BLaER1 (cell line): ENCODE measurements around the gene PRR3.
"Not testable (repeated sequence)": the region's sequence is repeated elsewhere in the genome, so short reads cannot be mapped to it uniquely, and the experiment has no call there.

Source experiments
- H3K27ac ChIP-seq: shearing (Covaris generic); formaldehyde crosslinking; 2 replicates; pipeline ENCODE4 v1.8.1; 2022
- H3K27me3 ChIP-seq: shearing (Covaris generic); formaldehyde crosslinking; 2 replicates; pipeline ENCODE4 v1.8.1; 2022
- H3K36me3 ChIP-seq: shearing (Covaris generic); formaldehyde crosslinking; 2 replicates; pipeline ENCODE4 v1.8.1; 2022
- H3K4me1 ChIP-seq: shearing (Covaris generic); formaldehyde crosslinking; 2 replicates; pipeline ENCODE4 v1.8.1; 2022
- H3K4me2 ChIP-seq: shearing (Covaris generic); formaldehyde crosslinking; 2 replicates; pipeline ENCODE4 v1.8.1; 2022
- H3K4me3 ChIP-seq: shearing (Covaris generic); formaldehyde crosslinking; 2 replicates; pipeline ENCODE4 v1.8.1; 2022
- H3K9ac ChIP-seq: shearing (Covaris generic); formaldehyde crosslinking; 2 replicates; pipeline ENCODE4 v1.8.1; 2022
- H3K9me3 ChIP-seq: shearing (Covaris generic); formaldehyde crosslinking; 2 replicates; pipeline ENCODE4 v1.8.1; 2022
- H4K20me1 ChIP-seq: shearing (Covaris generic); formaldehyde crosslinking; 2 replicates; pipeline ENCODE4 v1.8.1; 2022
- Cebpa-rat ChIP-seq: shearing (Covaris generic); IDR thresholded peaks from 2 replicates; pipeline ENCODE4 v1.8.1; 2022

Gene PRR3

GRCh38 chr6:30591008-30591407, 33.9 kb downstream of the PRR3 start:
- H4K20me1 ChIP-seq: peaks cover 60% of the 10 kb centered on the region
- H3K4me1 ChIP-seq: no peaks in the 10 kb centered on the region
- H3K36me3 ChIP-seq: peaks cover 96% of the 10 kb centered on the region
- TF ChIP-seq Cebpa-rat: no peak
- no peaks in the 10 kb centered on the region for H3K27me3 ChIP-seq
- H3K4me3 ChIP-seq: no peak overlapping the region
- H3K4me2 ChIP-seq: no peak overlapping the region
- H3K9ac ChIP-seq: no peak overlapping the region
- H3K27ac ChIP-seq: no peak overlapping the region
- no peaks in the 10 kb centered on the region for H3K9me3 ChIP-seq

- Histone ChIP-seq H3K9me3 (no peaks in the 10 kb centered on the region), H3K36me3 (peaks cover 95% of the 10 kb centered on the region), H3K4me3 (no peak overlapping the region), H3K4me1 (peaks cover under 1% of the 10 kb centered on the region; the same call in 1 of the 2 replicates), H4K20me1 (peaks cover 60% of the 10 kb centered on the region), H3K9ac (no peak overlapping the region), H3K27me3 (no peaks in the 10 kb centered on the region), H3K4me2 (no peak overlapping the region), H3K27ac (no peak overlapping the region)
- TF ChIP-seq Cebpa-rat: no peak
These were observed 35.2 kb downstream of the PRR3 start for GRCh38 chr6:30592287-30592686.

GRCh38 chr6:30597315-30598144, 40.4 kb downstream of the PRR3 start:
- not testable (repeated sequence) for H3K4me2 ChIP-seq, H3K9me3 ChIP-seq, H3K27me3 ChIP-seq, H3K9ac ChIP-seq, H3K4me3 ChIP-seq, H3K27ac ChIP-seq
- H3K4me1 ChIP-seq: peaks cover 41% of the 10 kb centered on the region
- peaks cover 46% of the 10 kb centered on the region for H4K20me1 ChIP-seq
- peaks cover 90% of the 10 kb centered on the region for H3K36me3 ChIP-seq

- H3K4me1 ChIP-seq: peaks cover 56% of the 10 kb centered on the region
- no peak overlapping the region for H3K4me2 ChIP-seq
- H4K20me1 ChIP-seq: peaks cover 45% of the 10 kb centered on the region
- TF ChIP-seq Cebpa-rat: no peak
- H3K27ac ChIP-seq: peak overlapping the region; percentile 76
- no peaks in the 10 kb centered on the region for H3K27me3 ChIP-seq
- no peaks in the 10 kb centered on the region for H3K9me3 ChIP-seq
- no peak overlapping the region for H3K4me3 ChIP-seq
- no peak overlapping the region for H3K9ac ChIP-seq
- peaks cover 90% of the 10 kb centered on the region for H3K36me3 ChIP-seq
These were observed 42.0 kb downstream of the PRR3 start for GRCh38 chr6:30598912-30599624.

- Histone ChIP-seq H3K36me3 (peaks cover 90% of the 10 kb centered on the region), H3K27ac (peak overlapping the region; percentile 76)
These were observed 42.7 kb downstream of the PRR3 start for GRCh38 chr6:30599625-30600324.

GRCh38 chr6:30600451-30600961, 43.4 kb downstream of the PRR3 start:
- TF ChIP-seq Cebpa-rat: no peak
- Histone ChIP-seq H3K4me2 (peak overlapping the region; percentile 93), H3K36me3 (peaks cover 90% of the 10 kb centered on the region), H3K9ac (peak overlapping the region; percentile 66), H4K20me1 (peaks cover 40% of the 10 kb centered on the region), H3K4me1 (peaks cover 70% of the 10 kb centered on the region), H3K4me3 (no peak overlapping the region), H3K27me3 (no peaks in the 10 kb centered on the region), H3K27ac (peak overlapping the region; percentile 76), H3K9me3 (no peaks in the 10 kb centered on the region)

More at GRCh38 chr6:30599625-30600324, 42.7 kb downstream of the PRR3 start:
- Histone ChIP-seq H4K20me1 (peaks cover 40% of the 10 kb centered on the region), H3K4me1 (peaks cover 63% of the 10 kb centered on the region), H3K9me3 (no peaks in the 10 kb centered on the region), H3K4me3 (no peak overlapping the region), H3K4me2 (peak overlapping the region; percentile 93; the same call in 1 of the 2 replicates), H3K9ac (no peak overlapping the region; the same call in 1 of the 2 replicates), H3K27me3 (no peaks in the 10 kb centered on the region)
- no peak for TF ChIP-seq Cebpa-rat

GRCh38 chr6:30601436-30601814, 44.3 kb downstream of the PRR3 start:
- Histone ChIP-seq H3K4me1 (peaks cover 80% of the 10 kb centered on the region), H3K36me3 (peaks cover 96% of the 10 kb centered on the region), H3K4me3 (peak overlapping the region; percentile 47; the same call in 1 of the 2 replicates), H3K9ac (peak overlapping the region; percentile 66), H3K27ac (peak overlapping the region; percentile 76), H3K9me3 (no peaks in the 10 kb centered on the region), H3K4me2 (peak overlapping the region; percentile 93), H4K20me1 (peaks cover 49% of the 10 kb centered on the region), H3K27me3 (no peaks in the 10 kb centered on the region)
- TF ChIP-seq Cebpa-rat: no peak

GRCh38 chr6:30601815-30602641, 44.9 kb downstream of the PRR3 start:
- peaks cover 52% of the 10 kb centered on the region for H4K20me1 ChIP-seq
- peak overlapping the region; percentile 93 for H3K4me2 ChIP-seq
- no peaks in the 10 kb centered on the region for H3K27me3 ChIP-seq
- H3K4me3 ChIP-seq: peak overlapping the region; percentile 47
- TF ChIP-seq Cebpa-rat: no peak
- peak overlapping the region; percentile 76 for H3K27ac ChIP-seq
- no peaks in the 10 kb centered on the region for H3K9me3 ChIP-seq
- H3K36me3 ChIP-seq: peaks cover 92% of the 10 kb centered on the region
- peaks cover 86% of the 10 kb centered on the region for H3K4me1 ChIP-seq
- peak overlapping the region; percentile 66; the same call in 1 of the 2 replicates for H3K9ac ChIP-seq

- TF ChIP-seq Cebpa-rat: no peak
- peaks cover 69% of the 10 kb centered on the region for H4K20me1 ChIP-seq
- no peaks in the 10 kb centered on the region for H3K27me3 ChIP-seq
- peaks cover 94% of the 10 kb centered on the region for H3K36me3 ChIP-seq
- peak overlapping the region; percentile 47 for H3K4me3 ChIP-seq
- H3K9ac ChIP-seq: peak overlapping the region; percentile 57
- H3K9me3 ChIP-seq: no peaks in the 10 kb centered on the region
- peak overlapping the region; percentile 93 for H3K4me2 ChIP-seq
- peak overlapping the region; percentile 76 for H3K27ac ChIP-seq
- H3K4me1 ChIP-seq: peaks cover 96% of the 10 kb centered on the region
These were observed 46.9 kb downstream of the PRR3 start for GRCh38 chr6:30603961-30604360.
